ENCODE measurements around the gene ENGASE. TPM values are rescaled to one million over a fixed set of nuclear protein-coding genes. Genes with fewer than 3 reads are reported as not detected.

The ENGASE gene
- total and polyA plus RNA-seq, 2 donors from 2014 or later = 14.3 to 49.3 TPM

DNA sequence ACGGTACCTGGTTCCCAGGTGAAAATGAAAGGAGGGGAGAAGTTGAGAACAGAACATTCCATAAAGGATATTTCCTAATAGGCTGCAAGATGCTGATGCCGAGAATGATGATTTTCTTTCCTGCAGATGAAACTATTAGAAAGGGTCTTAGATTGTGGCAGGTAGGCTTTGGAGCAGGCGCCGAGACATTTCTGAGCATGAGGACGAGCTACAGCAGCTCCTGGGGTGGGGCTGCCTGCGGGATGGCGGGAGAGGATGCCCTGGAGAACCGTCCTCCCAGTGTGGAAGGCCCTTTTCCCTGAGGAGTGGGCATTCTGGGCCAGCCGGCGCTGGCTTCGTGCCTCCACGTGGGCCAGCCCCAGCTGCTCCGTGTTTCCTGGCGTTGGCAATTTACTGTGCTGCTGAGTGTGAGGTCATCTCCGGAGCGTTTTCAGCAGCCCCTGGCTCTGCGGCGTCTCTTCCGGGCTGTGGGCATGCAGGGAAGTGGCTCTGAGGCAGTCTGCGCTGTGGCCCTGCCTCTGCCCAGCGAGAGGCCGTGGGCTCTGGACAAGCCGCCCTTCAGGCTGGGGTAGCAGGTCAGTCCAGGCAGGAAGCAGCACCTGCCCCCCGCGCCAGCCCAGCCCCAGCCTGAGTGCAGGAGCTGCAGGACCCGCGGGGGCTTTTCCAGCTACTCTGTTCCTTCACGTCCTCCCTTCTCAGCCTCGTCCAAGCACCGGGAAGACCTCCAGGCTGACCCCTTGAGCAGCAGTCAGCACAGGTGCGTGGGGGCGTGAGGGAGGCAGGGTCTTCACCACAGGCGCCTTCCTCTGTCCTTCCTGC, 12.2 kb downstream of the ENGASE start:
- intact Hi-C loops (cut with DNase I) = no loop called here
- peaks cover 0 to 4% (median 0%) of the 10 kb centered on the region in 3 donors for H3K4me1 ChIP-seq (ENCODE audit: control insufficient read depth in 2 of 3, insufficient read depth in 2 of 3, low read depth in 1 of 3, low read length in 3 of 3)
- H3K27ac ChIP-seq (ENCODE audit: low read depth in 2 of 2, low read length in 2 of 2) = no peak overlapping the region
- peaks cover 0 to 5% (median 0%) of the 10 kb centered on the region in 3 donors for H3K36me3 ChIP-seq (ENCODE audit: control insufficient read depth in 2 of 3, insufficient read depth in 3 of 3, low read length in 3 of 3)
- no peak overlapping the region for H3K4me3 ChIP-seq (ENCODE audit: low read length in 3 of 3)
- DNase-seq (peak in 1 of 5 donors; percentile 69), FAIRE-seq (no peak)
- no peak overlapping the region for H3K9ac ChIP-seq (ENCODE audit: low read length in 3 of 3)
- no peaks in the 10 kb centered on the region for H3K27me3 ChIP-seq (ENCODE audit: control insufficient read depth, insufficient read depth, low read length)
- H3K9me3 ChIP-seq (ENCODE audit: control insufficient read depth in 2 of 3, insufficient read depth in 1 of 3, low read length in 3 of 3) = no peaks in the 10 kb centered on the region
- TF ChIP-seq, protein P1, sequence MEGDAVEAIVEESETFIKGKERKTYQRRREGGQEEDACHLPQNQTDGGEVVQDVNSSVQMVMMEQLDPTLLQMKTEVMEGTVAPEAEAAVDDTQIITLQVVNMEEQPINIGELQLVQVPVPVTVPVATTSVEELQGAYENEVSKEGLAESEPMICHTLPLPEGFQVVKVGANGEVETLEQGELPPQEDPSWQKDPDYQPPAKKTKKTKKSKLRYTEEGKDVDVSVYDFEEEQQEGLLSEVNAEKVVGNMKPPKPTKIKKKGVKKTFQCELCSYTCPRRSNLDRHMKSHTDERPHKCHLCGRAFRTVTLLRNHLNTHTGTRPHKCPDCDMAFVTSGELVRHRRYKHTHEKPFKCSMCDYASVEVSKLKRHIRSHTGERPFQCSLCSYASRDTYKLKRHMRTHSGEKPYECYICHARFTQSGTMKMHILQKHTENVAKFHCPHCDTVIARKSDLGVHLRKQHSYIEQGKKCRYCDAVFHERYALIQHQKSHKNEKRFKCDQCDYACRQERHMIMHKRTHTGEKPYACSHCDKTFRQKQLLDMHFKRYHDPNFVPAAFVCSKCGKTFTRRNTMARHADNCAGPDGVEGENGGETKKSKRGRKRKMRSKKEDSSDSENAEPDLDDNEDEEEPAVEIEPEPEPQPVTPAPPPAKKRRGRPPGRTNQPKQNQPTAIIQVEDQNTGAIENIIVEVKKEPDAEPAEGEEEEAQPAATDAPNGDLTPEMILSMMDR (IDR thresholded peaks at IDR 0.05; ENCODE audit: borderline replicate concordance, extremely low read depth, insufficient read depth) = no peak

DNA sequence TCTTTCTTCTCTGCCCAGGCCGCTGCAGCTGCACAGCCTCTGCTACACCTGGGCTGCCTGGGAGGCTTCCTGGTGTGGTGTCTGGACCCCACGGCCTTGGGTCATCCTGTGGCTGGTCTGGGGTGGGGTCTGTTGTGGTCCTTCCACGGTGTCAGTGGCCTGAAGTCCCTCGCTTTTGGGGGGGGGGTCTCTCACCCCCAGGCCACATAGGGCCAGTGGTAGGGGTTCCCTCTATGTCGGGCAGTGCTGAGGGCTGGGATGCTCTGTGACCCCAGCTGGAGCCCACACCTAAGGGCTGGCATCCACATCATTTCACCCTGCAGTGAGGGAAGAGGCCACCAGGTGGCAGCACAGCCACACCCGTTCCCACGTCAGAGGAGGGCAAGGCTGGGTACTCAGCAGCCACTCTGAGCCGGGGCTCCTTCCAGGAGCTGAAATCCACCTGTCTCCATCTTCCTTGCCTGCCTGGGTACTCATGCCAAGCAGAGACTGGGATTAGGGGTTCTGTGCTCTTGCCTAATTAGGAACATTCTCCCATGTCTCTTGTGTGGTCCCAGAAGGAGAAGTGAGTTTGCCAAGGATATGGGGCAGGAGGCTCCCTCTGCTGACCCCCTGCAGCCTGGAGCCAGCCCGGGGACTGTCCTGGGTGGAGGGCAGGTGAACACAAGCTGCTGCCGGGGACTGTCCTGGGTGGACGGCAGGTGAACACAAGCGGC, 13.0 kb downstream of the ENGASE start:
- FAIRE-seq = no peak
- no peaks in the 10 kb centered on the region for H3K9me3 ChIP-seq (ENCODE audit: control insufficient read depth in 2 of 3, insufficient read depth in 1 of 3, low read length in 3 of 3)
- TF ChIP-seq, protein P1 (IDR thresholded peaks at IDR 0.05; ENCODE audit: borderline replicate concordance, extremely low read depth, insufficient read depth) = peak; percentile 89

DNA sequence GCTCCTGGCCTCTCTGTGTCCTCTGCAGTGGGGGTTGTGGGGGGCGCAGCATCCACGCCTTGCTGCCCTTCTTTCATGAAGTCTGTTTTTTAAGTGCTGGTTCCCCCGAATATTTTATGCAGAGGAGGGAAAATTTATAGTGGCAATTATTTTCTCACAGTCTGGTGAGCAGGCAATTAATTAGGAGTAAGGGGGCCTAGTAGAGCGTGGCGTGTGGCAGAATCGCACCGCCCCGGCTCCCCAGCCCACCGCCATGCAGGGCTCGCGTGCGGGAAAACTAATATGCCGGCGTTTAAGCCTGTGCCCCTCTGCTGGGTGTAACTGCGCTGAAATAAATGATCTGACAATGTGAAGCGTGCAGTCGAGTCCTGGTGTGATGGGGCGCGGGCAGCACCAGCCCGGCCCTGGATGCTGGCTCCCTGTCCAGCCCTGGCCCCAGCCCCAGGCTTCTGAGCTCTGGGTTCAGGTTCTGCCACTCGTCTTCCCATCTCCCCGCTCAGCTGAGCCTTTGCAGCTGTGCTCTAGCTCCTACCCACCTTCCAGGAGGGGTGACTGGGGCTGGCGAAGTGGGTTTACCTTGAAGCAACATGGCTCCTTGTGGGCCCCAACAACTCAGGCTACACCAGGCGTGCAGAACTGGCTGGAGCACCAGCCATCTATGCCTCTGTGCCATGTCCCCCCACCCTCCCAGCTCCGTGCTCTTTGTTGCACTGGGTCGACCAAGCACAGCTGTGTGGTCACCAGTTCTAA, 13.8 kb downstream of the ENGASE start:
- Histone ChIP-seq H3K9ac (ENCODE audit: low read length in 3 of 3) (no peak overlapping the region), H3K9me3 (ENCODE audit: control insufficient read depth in 2 of 3, insufficient read depth in 1 of 3, low read length in 3 of 3) (no peaks in the 10 kb centered on the region), H3K4me1 (ENCODE audit: control insufficient read depth in 2 of 3, insufficient read depth in 2 of 3, low read depth in 1 of 3, low read length in 3 of 3) (no peaks in the 10 kb centered on the region), H3K27ac (ENCODE audit: low read depth in 2 of 2, low read length in 2 of 2) (no peak overlapping the region), H3K27me3 (ENCODE audit: control insufficient read depth, insufficient read depth, low read length) (no peaks in the 10 kb centered on the region), H3K4me3 (ENCODE audit: low read length in 3 of 3) (no peak overlapping the region), H3K36me3 (ENCODE audit: control insufficient read depth in 2 of 3, insufficient read depth in 3 of 3, low read length in 3 of 3) (peaks cover 0 to 3% (median 0%) of the 10 kb centered on the region in 3 donors)
- DNase-seq = peak in 4 of 5 donors; percentile 47 to 69 (median 52)
- TF ChIP-seq, protein P1 (IDR thresholded peaks at IDR 0.05; ENCODE audit: borderline replicate concordance, extremely low read depth, insufficient read depth) = no peak
- intact Hi-C loops (cut with DNase I) = no loop called here
- FAIRE-seq = no peak

More for the DNA sequence above, 13.0 kb downstream of the ENGASE start:
- Histone ChIP-seq H3K4me1 (ENCODE audit: control insufficient read depth in 2 of 3, insufficient read depth in 2 of 3, low read depth in 1 of 3, low read length in 3 of 3) (peaks cover 0 to 4% (median 0%) of the 10 kb centered on the region in 3 donors), H3K27ac (ENCODE audit: low read depth in 2 of 2, low read length in 2 of 2) (no peak overlapping the region), H3K36me3 (ENCODE audit: control insufficient read depth in 2 of 3, insufficient read depth in 3 of 3, low read length in 3 of 3) (peaks cover 0 to 5% (median 0%) of the 10 kb centered on the region in 3 donors), H3K4me3 (ENCODE audit: low read length in 3 of 3) (no peak overlapping the region), H3K27me3 (ENCODE audit: control insufficient read depth, insufficient read depth, low read length) (no peaks in the 10 kb centered on the region), H3K9ac (ENCODE audit: low read length in 3 of 3) (no peak overlapping the region)
- intact Hi-C loops (cut with DNase I) = no loop called here
- DNase-seq = peak; percentile 85 to 89 (median 86)

Data from kidney (tissue), 14 donors.